HL-60 (cell line): ENCODE data around the gene LHX4.

ENCODE experiments used
- DNase-seq, 2 experiments: peaks; one replicate each; pipeline ENCODE4 v3.0.0-alpha.2; 2010 to 2020; ENCODE audit warnings: low read depth in 1 of 2, low spot score in 1 of 2
- H3K27ac ChIP-seq: fragments of 250-450 bp; sonication (Bioruptor Pico); replicated peaks from 2 replicates; pipeline ENCODE4 v1.5.1; 2020; ENCODE audit warnings: mild to moderate bottlenecking, moderate library complexity
- H3K27me3 ChIP-seq: fragments of 250-450 bp; sonication (Bioruptor Pico); 2 replicates; pipeline ENCODE4 v1.5.1; 2021; ENCODE audit warnings: mild to moderate bottlenecking, moderate library complexity; ENCODE audit not compliant: insufficient read depth, poor library complexity, severe bottlenecking
- H3K4me3 ChIP-seq: replicated peaks from 2 replicates; pipeline ENCODE4 v1.5.1; 2011; ENCODE audit warnings: mild to moderate bottlenecking, control low read depth, low read length; ENCODE audit not compliant: insufficient read depth
- GABPA ChIP-seq: IDR thresholded peaks from 2 replicates; pipeline ENCODE4 v1.6.1; 2012; ENCODE audit warnings: low read depth
- POLR2AphosphoS5 ChIP-seq: IDR thresholded peaks from 2 replicates; pipeline ENCODE4 v1.6.1; 2012; ENCODE audit warnings: low read depth
- SPI1 ChIP-seq: IDR thresholded peaks from 2 replicates; pipeline ENCODE4 v1.6.1; 2012; ENCODE audit warnings: low read depth, mild to moderate bottlenecking, borderline replicate concordance
- TF ChIP-seq, protein P1 (sequence below): IDR thresholded peaks from 2 replicates; pipeline ENCODE4 v1.6.1; 2012; ENCODE audit warnings: low read depth; ENCODE audit not compliant: insufficient replicate concordance
- TF ChIP-seq, protein P2 (sequence below): IDR thresholded peaks from one replicate; pipeline ENCODE4 v1.5.1; 2011; ENCODE audit warnings: low read length, control low read depth, inconsistent platforms; ENCODE audit not compliant: insufficient read depth

LHX4 gene

DNA sequence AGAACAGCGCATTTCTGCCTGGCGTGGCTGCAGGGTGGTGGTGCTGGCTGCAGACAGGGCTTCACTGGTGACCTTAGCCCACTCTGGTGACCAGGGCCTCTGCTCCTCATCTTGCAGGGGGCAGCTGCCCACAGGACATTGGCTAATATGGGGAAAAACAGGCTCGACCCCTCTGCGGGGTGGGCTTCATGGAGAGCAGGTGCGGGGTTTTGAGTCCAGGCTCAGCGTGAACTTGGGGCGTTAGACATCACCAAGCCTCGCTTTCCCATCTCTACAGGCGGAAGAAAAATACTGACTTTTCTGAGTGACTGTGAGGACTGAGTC is 24.4 kb downstream of the LHX4 start:
- DNase-seq: no peak
- no peaks in the 10 kb centered on the region for H3K27me3 ChIP-seq
- H3K4me3 ChIP-seq: no peak overlapping the region
- no peak overlapping the region for H3K27ac ChIP-seq
- TF ChIP-seq POLR2AphosphoS5: no peak
- no peak for TF ChIP-seq SPI1
- TF ChIP-seq, protein P1, sequence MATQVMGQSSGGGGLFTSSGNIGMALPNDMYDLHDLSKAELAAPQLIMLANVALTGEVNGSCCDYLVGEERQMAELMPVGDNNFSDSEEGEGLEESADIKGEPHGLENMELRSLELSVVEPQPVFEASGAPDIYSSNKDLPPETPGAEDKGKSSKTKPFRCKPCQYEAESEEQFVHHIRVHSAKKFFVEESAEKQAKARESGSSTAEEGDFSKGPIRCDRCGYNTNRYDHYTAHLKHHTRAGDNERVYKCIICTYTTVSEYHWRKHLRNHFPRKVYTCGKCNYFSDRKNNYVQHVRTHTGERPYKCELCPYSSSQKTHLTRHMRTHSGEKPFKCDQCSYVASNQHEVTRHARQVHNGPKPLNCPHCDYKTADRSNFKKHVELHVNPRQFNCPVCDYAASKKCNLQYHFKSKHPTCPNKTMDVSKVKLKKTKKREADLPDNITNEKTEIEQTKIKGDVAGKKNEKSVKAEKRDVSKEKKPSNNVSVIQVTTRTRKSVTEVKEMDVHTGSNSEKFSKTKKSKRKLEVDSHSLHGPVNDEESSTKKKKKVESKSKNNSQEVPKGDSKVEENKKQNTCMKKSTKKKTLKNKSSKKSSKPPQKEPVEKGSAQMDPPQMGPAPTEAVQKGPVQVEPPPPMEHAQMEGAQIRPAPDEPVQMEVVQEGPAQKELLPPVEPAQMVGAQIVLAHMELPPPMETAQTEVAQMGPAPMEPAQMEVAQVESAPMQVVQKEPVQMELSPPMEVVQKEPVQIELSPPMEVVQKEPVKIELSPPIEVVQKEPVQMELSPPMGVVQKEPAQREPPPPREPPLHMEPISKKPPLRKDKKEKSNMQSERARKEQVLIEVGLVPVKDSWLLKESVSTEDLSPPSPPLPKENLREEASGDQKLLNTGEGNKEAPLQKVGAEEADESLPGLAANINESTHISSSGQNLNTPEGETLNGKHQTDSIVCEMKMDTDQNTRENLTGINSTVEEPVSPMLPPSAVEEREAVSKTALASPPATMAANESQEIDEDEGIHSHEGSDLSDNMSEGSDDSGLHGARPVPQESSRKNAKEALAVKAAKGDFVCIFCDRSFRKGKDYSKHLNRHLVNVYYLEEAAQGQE: no peak
- TF ChIP-seq, protein P2, sequence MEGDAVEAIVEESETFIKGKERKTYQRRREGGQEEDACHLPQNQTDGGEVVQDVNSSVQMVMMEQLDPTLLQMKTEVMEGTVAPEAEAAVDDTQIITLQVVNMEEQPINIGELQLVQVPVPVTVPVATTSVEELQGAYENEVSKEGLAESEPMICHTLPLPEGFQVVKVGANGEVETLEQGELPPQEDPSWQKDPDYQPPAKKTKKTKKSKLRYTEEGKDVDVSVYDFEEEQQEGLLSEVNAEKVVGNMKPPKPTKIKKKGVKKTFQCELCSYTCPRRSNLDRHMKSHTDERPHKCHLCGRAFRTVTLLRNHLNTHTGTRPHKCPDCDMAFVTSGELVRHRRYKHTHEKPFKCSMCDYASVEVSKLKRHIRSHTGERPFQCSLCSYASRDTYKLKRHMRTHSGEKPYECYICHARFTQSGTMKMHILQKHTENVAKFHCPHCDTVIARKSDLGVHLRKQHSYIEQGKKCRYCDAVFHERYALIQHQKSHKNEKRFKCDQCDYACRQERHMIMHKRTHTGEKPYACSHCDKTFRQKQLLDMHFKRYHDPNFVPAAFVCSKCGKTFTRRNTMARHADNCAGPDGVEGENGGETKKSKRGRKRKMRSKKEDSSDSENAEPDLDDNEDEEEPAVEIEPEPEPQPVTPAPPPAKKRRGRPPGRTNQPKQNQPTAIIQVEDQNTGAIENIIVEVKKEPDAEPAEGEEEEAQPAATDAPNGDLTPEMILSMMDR: no peak
- TF ChIP-seq GABPA: no peak

DNA sequence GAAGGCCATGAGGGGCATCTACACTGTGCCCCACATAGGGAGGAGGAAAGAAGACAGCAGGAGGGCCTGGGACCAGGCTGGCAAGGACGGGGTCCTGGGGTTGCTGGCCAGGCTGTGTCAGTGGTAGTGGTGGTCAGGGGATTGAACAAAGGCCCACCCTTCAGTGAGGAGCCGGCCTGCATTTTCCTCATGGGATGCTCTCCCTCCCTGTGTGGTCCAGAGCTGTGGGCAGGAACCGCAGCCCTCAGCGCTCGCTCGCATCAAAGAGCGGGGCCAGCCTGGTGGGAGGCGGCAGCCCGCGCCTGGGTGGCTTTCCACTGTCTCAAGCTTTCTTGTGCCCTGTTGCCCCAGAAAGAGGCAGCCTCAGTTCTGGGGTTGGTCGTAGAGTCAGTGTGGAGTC is 24.8 kb downstream of the LHX4 start:
- Histone ChIP-seq H3K27ac (no peak overlapping the region), H3K27me3 (no peaks in the 10 kb centered on the region)

DNA sequence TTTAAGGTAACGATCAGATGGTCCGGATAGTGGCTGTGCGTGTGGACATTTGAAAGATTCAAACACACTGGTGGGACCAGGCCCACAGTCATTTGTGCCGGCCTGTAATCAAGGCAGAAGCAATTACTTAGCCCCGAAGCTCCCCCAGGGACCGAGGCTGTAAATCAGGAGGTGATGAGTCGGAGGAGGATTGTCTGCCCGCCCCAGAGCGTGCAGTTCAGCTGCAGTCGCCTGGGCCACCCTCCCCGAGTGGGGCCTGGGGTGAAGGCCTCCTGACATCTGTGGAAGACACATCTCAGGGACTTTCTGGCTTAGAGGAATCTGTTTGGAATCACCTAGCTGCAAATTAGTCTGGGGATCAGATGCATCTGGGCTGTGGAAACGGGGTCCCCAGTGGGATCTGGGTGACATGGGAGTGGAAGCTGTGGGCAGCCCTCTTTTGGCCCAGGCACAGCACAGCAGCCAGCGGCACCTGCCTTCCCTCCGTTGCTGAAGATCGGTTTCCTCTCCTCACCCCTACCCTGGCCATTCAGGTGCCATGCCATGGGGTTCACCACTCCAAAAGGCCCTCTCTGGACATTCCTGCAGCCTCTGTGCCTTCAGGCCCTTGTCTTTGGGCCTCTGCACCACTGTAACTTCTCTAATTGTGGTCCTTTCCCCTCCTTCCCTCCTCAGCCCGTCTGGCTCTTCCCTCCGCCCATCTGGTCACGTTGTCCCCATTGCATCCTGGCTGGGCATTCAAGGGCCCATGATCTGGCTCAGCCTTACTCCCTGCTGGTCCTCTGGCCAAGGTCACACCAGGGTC is 25.7 kb downstream of the LHX4 start:
- Histone ChIP-seq H3K27ac (no peak overlapping the region), H3K27me3 (no peaks in the 10 kb centered on the region), H3K4me3 (no peak overlapping the region)
- TF ChIP-seq POLR2AphosphoS5 (no peak), SPI1 (no peak), GABPA (no peak)
- TF ChIP-seq, protein P2: no peak
- TF ChIP-seq, protein P1: no peak
- DNase-seq: no peak

More for the DNA sequence above, 24.8 kb downstream of the LHX4 start:
- TF ChIP-seq POLR2AphosphoS5 (no peak), SPI1 (no peak), GABPA (no peak)
- TF ChIP-seq, protein P1: no peak
- TF ChIP-seq, protein P2: no peak
- no peak for DNase-seq
- no peak overlapping the region for H3K4me3 ChIP-seq
